K562 (cell line): ENCODE measurements around the gene TOM1L2. TPM values are rescaled to one million over a fixed set of nuclear protein-coding genes. Genes with fewer than 3 reads are reported as not detected.

ENCODE experiments used
- CAMTA2 ChIP-seq: fragments of 250-450 bp; sonication (Bioruptor Pico); conservative IDR thresholded peaks from 2 replicates; pipeline ENCODE4 v1.5.1; 2022
- CHD2 ChIP-seq: IDR thresholded peaks from 2 replicates; pipeline ENCODE4 v1.6.1; 2011; ENCODE audit warnings: low read depth, low read length
- EHMT2 ChIP-seq: fragments of 450-650 bp; IDR thresholded peaks from 2 replicates; pipeline ENCODE4 v1.6.1; 2018; ENCODE audit warnings: antibody characterized with exemption
- RBFOX2 ChIP-seq: fragments of 200-400 bp; formaldehyde crosslinking; IDR thresholded peaks from 2 replicates; pipeline ENCODE4 v1.6.1; 2017; ENCODE audit warnings: low read depth, mild to moderate bottlenecking, low read length, moderate library complexity
- SNRNP70 ChIP-seq: fragments of 200-400 bp; formaldehyde crosslinking; optimal IDR thresholded peaks from 2 replicates; pipeline ENCODE3; 2017; ENCODE audit warnings: low read depth, low read length
- ZNF212 ChIP-seq: fragments of 450-650 bp; formaldehyde crosslinking; IDR thresholded peaks from 2 replicates; pipeline ENCODE4 v1.4.0; 2020; ENCODE audit warnings: mild to moderate bottlenecking
- ZNF318 ChIP-seq, 2 experiments: fragments of 450-650 bp; IDR thresholded peaks; 2 replicates each; pipeline ENCODE4 v1.6.1; 2016; ENCODE audit warnings: mild to moderate bottlenecking in 2 of 2, borderline replicate concordance in 1 of 2, low read depth in 1 of 2, moderate library complexity in 1 of 2
- polyA plus RNA-seq, 8 experiments: library from polyadenylated mRNA; depleted of rRNA in 4 of 8; stranded (reverse) in 5 of 8; unstranded in 3 of 8; fragments of >200 nt; fragmentation: Nextera tagmentation in 2 of 8; fragmentation: Illumina TruSeq in 1 of 8; extraction: Ambion mirVana in 2 of 8; extraction: Trizol in 1 of 8; gene quantifications; 2 replicates each; pipeline versions ENCODE4 v1.2.1 to v1.2.3, GENCODE V29; 2011 to 2014; ENCODE audit warnings: inconsistent platforms in 1 of 8, missing spikeins in 1 of 8
- total RNA-seq, 7 experiments: library from RNA; depleted of rRNA in 6 of 7; stranded (reverse); fragments of >200 nt in 6 of 7; fragmentation: Illumina TruSeq in 2 of 7; extraction: Trizol in 2 of 7; gene quantifications; 2 replicates each; pipeline versions ENCODE4 v1.2.1 to v1.2.3, GENCODE V29; 2011 to 2021; ENCODE audit warnings: low replicate concordance in 1 of 7

Gene TOM1L2
- total and polyA plus RNA-seq, 9 of the 15 experiments (the other 6 are each of a cell fraction or from before 2014, with no cell fraction given) = 0.07 to 6.0 (median 2.5) TPM

GRCh38 chr17:17941015-17941414, 31.2 kb downstream of the TOM1L2 start (continued):
- TF ChIP-seq ZNF318 (IDR thresholded peaks at IDR 0.05; ENCODE audit: borderline replicate concordance in 1 of 2, low read depth in 1 of 2) = no peak
- no peak for TF ChIP-seq EHMT2
- TF ChIP-seq RBFOX2 = no peak
- TF ChIP-seq CAMTA2 (CRISPR knock-in tag) = no peak
- no peak for TF ChIP-seq ZNF212
- TF ChIP-seq CHD2 = no peak
- no peak for TF ChIP-seq SNRNP70
